Endodermal cell (in vitro differentiated cells): ENCODE data around the gene PPP1R26. TPM values are rescaled to one million over a fixed set of nuclear protein-coding genes. Genes with fewer than 3 reads are reported as not detected.

Experiments used
- DNase-seq: peaks from one replicate; pipeline ENCODE4 v3.0.0-alpha.2; 2017
- H3K27ac ChIP-seq: 2 replicates; pipeline ENCODE4 v1.5.1; 2013; ENCODE audit warnings: mild to moderate bottlenecking, low read depth, low read length, moderate library complexity
- H3K27me3 ChIP-seq: 2 replicates; pipeline ENCODE4 v1.6.1; 2013; ENCODE audit warnings: mild to moderate bottlenecking, low read length, moderate library complexity; ENCODE audit not compliant: insufficient read depth, control insufficient read depth, poor library complexity, severe bottlenecking
- H3K36me3 ChIP-seq: 2 replicates; pipeline ENCODE4 v1.7.0; 2013; ENCODE audit warnings: mild to moderate bottlenecking, low read length, moderate library complexity; ENCODE audit not compliant: control insufficient read depth, insufficient read depth
- H3K4me1 ChIP-seq: one replicate; pipeline ENCODE4 v1.7.0; 2013; ENCODE audit warnings: low read length; ENCODE audit not compliant: control insufficient read depth, insufficient read depth
- H3K4me3 ChIP-seq: 2 replicates; pipeline ENCODE4 v1.5.1; 2013; ENCODE audit warnings: mild to moderate bottlenecking, low read length, moderate library complexity
- H3K9ac ChIP-seq: 2 replicates; pipeline ENCODE4 v1.6.1; 2013; ENCODE audit warnings: mild to moderate bottlenecking, low read length, moderate library complexity; ENCODE audit not compliant: poor library complexity, severe bottlenecking; ENCODE audit errors: extremely low read depth
- H3K9me3 ChIP-seq: 2 replicates; pipeline ENCODE4 v1.6.1; 2013; ENCODE audit warnings: mild to moderate bottlenecking, low read length, moderate library complexity; ENCODE audit not compliant: control insufficient read depth
- H3K27ac Mint-ChIP-seq: 2 replicates; pipeline ENCODE4 v1.8.0; 2020; ENCODE audit warnings: mixed read lengths
- H3K27me3 Mint-ChIP-seq: 2 replicates; pipeline ENCODE4 v1.8.0; 2021; ENCODE audit warnings: mild to moderate bottlenecking, mixed read lengths; ENCODE audit not compliant: insufficient read depth
- H3K36me3 Mint-ChIP-seq: 2 replicates; pipeline ENCODE4 v1.8.0; 2020; ENCODE audit warnings: low read depth, mixed read lengths
- H3K4me1 Mint-ChIP-seq: 2 replicates; pipeline ENCODE4 v1.8.0; 2020; ENCODE audit warnings: mixed read lengths
- H3K4me3 Mint-ChIP-seq: 2 replicates; pipeline ENCODE4 v1.8.0; 2020; ENCODE audit warnings: mild to moderate bottlenecking, moderate library complexity, mixed read lengths
- H3K9me3 Mint-ChIP-seq: 2 replicates; pipeline ENCODE4 v1.8.0; 2020; ENCODE audit warnings: mild to moderate bottlenecking, mixed read lengths
- CTCF ChIP-seq: fragments of 200-600 bp; sonication (generic); conservative IDR thresholded peaks from 2 replicates; pipeline ENCODE4 v1.5.0; 2021; ENCODE audit warnings: antibody characterized with exemption, mild to moderate bottlenecking
- WGBS, 2 experiments: methylation state at CpG; one replicate each; pipeline versions ENCODE4 v1.1.5 to v1.1.7; 2013; ENCODE audit warnings: missing lambda C conversion rate in 2 of 2, mixed read lengths in 1 of 2; ENCODE audit not compliant: insufficient coverage in 1 of 2, insufficient read length in 1 of 2; 5-methylcytosine and 5-hydroxymethylcytosine counted together
- total RNA-seq, 2 donors: library from RNA; stranded (reverse); fragmentation: NEBNext Ultra II Directional in 1 of 2; extraction: Animal tissue kit (Norgen Biotek cat#: 25700) in 1 of 2; gene quantifications; 2 replicates in 1 of 2; 3 replicates in 1 of 2; pipeline ENCODE4 v1.2.1, GENCODE V29; 2021

Gene PPP1R26
- total RNA-seq, 2 donors from 2014 or later, result 43.2 to 54.5 TPM

- no peaks in the 10 kb centered on the region for H3K36me3 Mint-ChIP-seq
- H3K4me1 Mint-ChIP-seq, result no peaks in the 10 kb centered on the region
- no peaks in the 10 kb centered on the region for H3K36me3 ChIP-seq
- H3K27ac Mint-ChIP-seq, result no peak overlapping the region
- no peaks in the 10 kb centered on the region for H3K9me3 Mint-ChIP-seq
- no peak overlapping the region for H3K4me3 Mint-ChIP-seq
- no peak for DNase-seq
- H3K27me3 ChIP-seq, result no peaks in the 10 kb centered on the region
- no peak overlapping the region for H3K4me3 ChIP-seq
- TF ChIP-seq CTCF, result no peak
- no peak overlapping the region for H3K9ac ChIP-seq
- 93 to 94% methylated on average over 9 to 10 of the region's 10 CpGs for WGBS, 2 experiments
- H3K9me3 ChIP-seq, result no peaks in the 10 kb centered on the region
- no peaks in the 10 kb centered on the region for H3K4me1 ChIP-seq
- no peaks in the 10 kb centered on the region for H3K27me3 Mint-ChIP-seq
- no peak overlapping the region for H3K27ac ChIP-seq
Observed at GRCh38 chr9:135519179-135519971, 39.8 kb downstream of the PPP1R26 start.

DNA sequence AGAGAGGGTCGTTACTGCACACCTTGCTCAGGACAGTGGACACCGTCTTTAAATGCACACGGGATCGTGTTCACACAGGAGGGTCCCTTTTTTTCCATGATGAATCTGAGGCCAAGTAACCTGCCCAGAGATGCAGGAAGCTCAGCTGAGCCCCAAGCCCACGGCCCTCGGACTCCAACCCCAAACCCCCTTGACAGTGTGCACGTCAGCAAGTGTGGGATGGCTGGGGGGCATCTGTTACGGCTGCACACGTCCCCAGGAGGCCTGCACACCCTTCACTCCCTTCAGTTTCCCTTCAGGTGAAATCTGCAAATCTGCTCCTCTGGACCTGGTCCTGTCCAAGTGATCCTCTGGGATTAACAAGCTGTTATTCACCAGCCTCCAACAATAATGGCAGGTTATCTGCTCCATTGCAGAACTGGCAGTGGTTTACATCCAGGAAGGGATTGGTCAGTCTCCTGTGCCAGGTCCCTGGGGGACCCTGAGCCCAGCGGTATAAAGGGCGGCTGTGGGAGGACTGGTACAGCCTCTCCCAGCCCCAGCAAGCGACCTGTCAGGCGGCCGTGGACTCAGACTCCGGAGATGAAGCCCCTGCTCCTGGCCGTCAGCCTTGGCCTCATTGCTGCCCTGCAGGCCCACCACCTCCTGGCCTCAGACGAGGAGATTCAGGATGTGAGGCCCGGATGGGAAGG, 41.5 kb downstream of the PPP1R26 start, which contains the start of gene LCN1:
LCN1 (plus strand) TSS at position 525 of the 692 bp plus-strand sequence; CDS start at position 583, 58 bp downstream.
- no peak within 1 kb of the TSS for H3K27ac Mint-ChIP-seq
- Histone ChIP-seq H3K27ac (no peak within 1 kb of the TSS), H3K27me3 (no peaks in the 10 kb centered on the region), H3K4me3 (no peak within 1 kb of the TSS), H3K4me1 (no peaks in the 10 kb centered on the region), H3K9ac (no peak within 1 kb of the TSS), H3K9me3 (no peaks in the 10 kb centered on the region), H3K36me3 (no peaks in the 10 kb centered on the region)
- no peak within 1 kb of the TSS for H3K4me3 Mint-ChIP-seq
- no peaks in the 10 kb centered on the region for H3K36me3 Mint-ChIP-seq
- no peaks in the 10 kb centered on the region for H3K27me3 Mint-ChIP-seq
- no peaks in the 10 kb centered on the region for H3K4me1 Mint-ChIP-seq
- 90 to 94% methylated on average over 10 to 18 of the region's 18 CpGs for WGBS, 2 experiments
- H3K9me3 Mint-ChIP-seq, result no peaks in the 10 kb centered on the region
- no peak for TF ChIP-seq CTCF
- DNase-seq, result no peak

DNA sequence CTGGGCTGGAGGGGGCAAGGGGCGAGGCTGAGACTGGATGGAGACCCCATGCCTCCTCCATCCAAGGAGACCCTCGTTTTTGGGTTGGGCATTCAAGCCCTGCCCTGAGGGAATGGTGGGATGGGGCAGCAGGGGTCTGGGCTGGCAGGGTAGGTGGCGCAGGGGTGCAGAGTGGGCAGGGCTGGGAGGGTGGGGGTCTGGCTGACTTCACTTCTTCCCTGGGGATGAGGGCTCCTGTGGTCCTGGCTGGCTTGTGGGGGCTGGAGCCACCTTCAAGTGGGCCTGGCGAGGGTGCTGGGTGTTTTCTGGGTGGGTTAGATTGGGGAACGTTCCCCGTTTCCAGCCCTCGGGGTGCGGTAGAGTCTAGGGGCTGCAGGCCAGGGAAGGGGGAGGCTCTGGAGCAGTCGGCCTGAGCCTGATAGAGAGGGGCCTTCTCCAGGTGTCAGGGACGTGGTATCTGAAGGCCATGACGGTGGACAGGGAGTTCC, 42.1 kb downstream of the PPP1R26 start:
- H3K36me3 ChIP-seq, result no peaks in the 10 kb centered on the region
- no peaks in the 10 kb centered on the region for H3K27me3 Mint-ChIP-seq
- H3K27ac Mint-ChIP-seq, result no peak overlapping the region
- H3K9ac ChIP-seq, result no peak overlapping the region
- 91% methylated on average over 9 of the region's 11 CpGs; no CpG with 5 or more reads in 1 of the 2 experiments for WGBS, 2 experiments
- no peak for TF ChIP-seq CTCF
- H3K4me1 ChIP-seq, result no peaks in the 10 kb centered on the region
- H3K4me3 Mint-ChIP-seq, result no peak overlapping the region
- H3K27ac ChIP-seq, result no peak overlapping the region
- no peaks in the 10 kb centered on the region for H3K9me3 ChIP-seq
- no peaks in the 10 kb centered on the region for H3K9me3 Mint-ChIP-seq
- H3K4me1 Mint-ChIP-seq, result no peaks in the 10 kb centered on the region
- H3K4me3 ChIP-seq, result no peak overlapping the region
- DNase-seq, result no peak
- no peaks in the 10 kb centered on the region for H3K27me3 ChIP-seq
- H3K36me3 Mint-ChIP-seq, result no peaks in the 10 kb centered on the region
